Suprapubic skin (tissue), 4 donors: ENCODE results near the gene DRAP1. TPM values are rescaled to one million over a fixed set of nuclear protein-coding genes. Genes with fewer than 3 reads are reported as not detected.

ENCODE experiments used
- DNase-seq, 2 donors: peaks; one replicate each; pipeline ENCODE4 v3.0.0-alpha.2; 2019; ENCODE audit warnings: low spot score in 2 of 2
- H3K27ac ChIP-seq: fragments of 200-600 bp; sonication (generic); one replicate; pipeline ENCODE4 v1.5.1; 2019
- H3K27me3 ChIP-seq: fragments of 200-600 bp; sonication (generic); one replicate; pipeline ENCODE4 v1.5.1; 2019
- H3K36me3 ChIP-seq: fragments of 200-600 bp; sonication (generic); one replicate; pipeline ENCODE4 v1.5.1; 2019
- H3K4me1 ChIP-seq: fragments of 200-600 bp; sonication (generic); one replicate; pipeline ENCODE4 v1.5.1; 2019
- H3K4me3 ChIP-seq: fragments of 200-600 bp; sonication (generic); one replicate; pipeline ENCODE4 v1.5.1; 2019; ENCODE audit warnings: mild to moderate bottlenecking
- H3K9me3 ChIP-seq: fragments of 200-600 bp; sonication (generic); one replicate; pipeline ENCODE4 v1.5.1; 2019
- CTCF ChIP-seq, 2 donors: fragments of 200-600 bp in 1 of 2; fragments of 450-650 bp in 1 of 2; sonication (generic) in 1 of 2; IDR thresholded peaks; one replicate each; pipeline ENCODE4 v1.5.1; 2016 to 2019; ENCODE audit warnings: antibody characterized with exemption in 2 of 2, mild to moderate bottlenecking in 1 of 2, moderate library complexity in 1 of 2
- EP300 ChIP-seq: sonication (generic); formaldehyde crosslinking; IDR thresholded peaks from one replicate; pipeline ENCODE4 v1.6.1; 2017; ENCODE audit warnings: antibody characterized with exemption
- POLR2A ChIP-seq, 2 donors: fragments of 450-650 bp; IDR thresholded peaks; one replicate each; pipeline ENCODE4 v1.6.1; 2017; ENCODE audit warnings: antibody characterized with exemption in 2 of 2, mild to moderate bottlenecking in 2 of 2, moderate library complexity in 2 of 2
- POLR2AphosphoS5 ChIP-seq, 3 donors: sonication (generic); formaldehyde crosslinking; IDR thresholded peaks; one replicate each; pipeline ENCODE4 v1.6.1; 2017; ENCODE audit warnings: antibody characterized with exemption in 3 of 3
- WGBS: methylation state at CpG from one replicate; pipeline ENCODE4 v1.1.5; 2018; 5-methylcytosine and 5-hydroxymethylcytosine counted together
- total RNA-seq, 4 donors: library from RNA; depleted of rRNA; stranded (reverse); fragments of >200 nt; gene quantifications; one replicate each; pipeline ENCODE4 v1.1.0, GENCODE V29; 2016

Gene DRAP1
- total RNA-seq, 4 donors from 2014 or later: 54.2 to 82.5 (median 68.0) TPM

DNA sequence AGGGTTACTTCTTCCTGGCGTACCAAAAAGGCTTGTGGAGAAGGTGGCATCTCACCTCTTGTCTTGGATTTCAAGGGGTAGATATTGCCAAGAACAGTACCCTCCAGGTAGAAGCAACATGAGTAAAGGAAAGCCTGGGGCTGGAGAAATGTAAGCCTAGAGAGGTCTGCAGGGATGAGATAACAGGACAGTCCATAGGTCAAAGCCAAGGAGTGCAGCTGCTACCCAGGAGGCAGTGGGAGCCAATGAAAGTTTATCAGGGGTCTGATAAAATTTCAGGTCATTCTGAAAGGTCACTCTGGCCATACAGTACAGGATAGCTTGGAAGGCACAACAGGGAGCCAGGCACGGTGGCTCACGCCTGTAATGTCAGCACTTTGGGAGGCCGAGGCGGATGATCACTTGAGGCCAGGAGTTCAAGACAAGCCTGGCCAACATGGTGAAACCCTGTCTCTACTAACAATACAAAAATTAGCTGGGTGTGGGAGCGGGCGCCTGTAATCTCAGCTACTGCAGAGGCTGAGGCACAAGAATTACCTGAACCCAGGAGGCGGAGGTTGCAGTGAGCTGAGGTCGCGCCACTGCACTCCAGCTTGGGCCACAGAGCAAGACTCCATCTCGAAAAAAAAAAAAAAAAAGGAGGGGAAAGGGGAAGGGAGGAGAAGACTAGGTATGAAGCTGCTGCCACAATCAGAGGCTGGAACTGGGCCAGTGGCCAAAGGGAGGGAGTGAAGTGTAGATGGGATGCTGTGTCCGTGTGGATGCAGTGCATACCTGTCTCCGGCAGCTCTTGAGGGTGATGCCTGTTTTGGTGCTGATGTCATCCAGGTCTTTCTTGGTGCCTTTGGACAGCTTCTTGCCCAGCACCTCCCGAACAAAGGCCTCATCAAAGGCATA lies 32.2 kb upstream of the DRAP1 start:
- no peaks in the 10 kb centered on the region for H3K27me3 ChIP-seq
- no peak for DNase-seq
- H3K4me1 ChIP-seq: peaks cover 43% of the 10 kb centered on the region
- peaks cover 32% of the 10 kb centered on the region for H3K36me3 ChIP-seq
- no peak for TF ChIP-seq CTCF (IDR thresholded peaks at IDR 0.05)
- no peak for TF ChIP-seq EP300
- TF ChIP-seq POLR2AphosphoS5 (IDR thresholded peaks at IDR 0.05): no peak
- no peak for TF ChIP-seq POLR2A (IDR thresholded peaks at IDR 0.05)
- peak overlapping the region; percentile 65 for H3K4me3 ChIP-seq
- no peaks in the 10 kb centered on the region for H3K9me3 ChIP-seq
- WGBS: 80% methylated on average over 14 of the region's 14 CpGs
- peak overlapping the region; percentile 95 for H3K27ac ChIP-seq

- H3K4me3 ChIP-seq: peak overlapping the region; percentile 65
- no peaks in the 10 kb centered on the region for H3K9me3 ChIP-seq
- 3% methylated on average over 23 of the region's 23 CpGs for WGBS
- H3K27ac ChIP-seq: peak overlapping the region; percentile 95
- TF ChIP-seq CTCF (IDR thresholded peaks at IDR 0.05) (no peak), EP300 (no peak), POLR2AphosphoS5 (IDR thresholded peaks at IDR 0.05) (no peak), POLR2A (IDR thresholded peaks at IDR 0.05) (no peak)
- peaks cover 25% of the 10 kb centered on the region for H3K36me3 ChIP-seq
- peaks cover 50% of the 10 kb centered on the region for H3K4me1 ChIP-seq
- DNase-seq: no peak
- no peaks in the 10 kb centered on the region for H3K27me3 ChIP-seq
Observed at GRCh38 chr11:65887723-65888162, 31.5 kb upstream of the DRAP1 start.

DNA sequence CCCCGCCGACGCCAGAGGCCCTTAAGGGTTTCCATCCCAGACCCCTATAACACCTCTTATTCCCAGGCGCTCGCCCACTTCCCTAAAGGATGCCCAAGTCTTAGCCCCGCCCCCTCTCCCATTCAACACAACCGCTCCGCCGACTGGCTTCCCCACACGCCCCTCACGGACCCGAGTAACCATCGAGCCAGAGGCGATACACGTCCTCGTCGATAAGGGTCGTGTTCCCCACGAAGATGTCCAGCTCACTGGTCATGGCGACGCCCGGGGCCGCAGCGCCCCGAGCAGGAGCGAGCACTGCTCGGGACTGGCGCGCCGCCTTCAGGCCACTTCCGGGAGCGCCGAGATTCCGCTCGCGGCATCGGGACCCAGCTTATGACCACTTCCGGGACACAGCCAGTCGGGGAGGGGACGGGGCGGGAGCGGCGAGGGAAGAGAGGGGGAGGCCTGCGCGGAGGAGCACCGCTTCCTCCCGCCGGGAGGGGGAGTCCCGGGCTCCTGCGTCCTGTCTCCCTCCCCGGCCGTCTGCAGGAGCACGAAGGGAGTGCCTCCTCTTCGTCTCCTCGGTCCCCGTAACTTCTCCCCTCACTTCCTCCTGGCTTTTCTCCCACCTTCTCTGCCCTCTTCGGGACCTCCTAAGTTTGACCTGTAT lies 30.9 kb upstream of the DRAP1 start, which contains the start of gene FIBP:
Gene FIBP (minus strand): TSS at position 309 of the 652 bp plus-strand sequence. CDS start 53 bp downstream, at position 256.
- peak within 1 kb of the TSS; percentile 95 for H3K27ac ChIP-seq
- peak; percentile 75 to 95 for TF ChIP-seq CTCF (IDR thresholded peaks at IDR 0.05)
- TF ChIP-seq POLR2AphosphoS5 (IDR thresholded peaks at IDR 0.05): peak in 2 of 3 donors; percentile 68 to 96
- TF ChIP-seq EP300: no peak
- peak in 1 of 2 donors; percentile 49 for TF ChIP-seq POLR2A (IDR thresholded peaks at IDR 0.05)
- H3K4me3 ChIP-seq: peak within 1 kb of the TSS; percentile 65
- no peaks in the 10 kb centered on the region for H3K27me3 ChIP-seq
- peak; percentile 99 for DNase-seq
- 0% methylated on average over 26 of the region's 57 CpGs for WGBS
- no peaks in the 10 kb centered on the region for H3K9me3 ChIP-seq
- peaks cover 55% of the 10 kb centered on the region for H3K4me1 ChIP-seq
- H3K36me3 ChIP-seq: peaks cover 20% of the 10 kb centered on the region

DNA sequence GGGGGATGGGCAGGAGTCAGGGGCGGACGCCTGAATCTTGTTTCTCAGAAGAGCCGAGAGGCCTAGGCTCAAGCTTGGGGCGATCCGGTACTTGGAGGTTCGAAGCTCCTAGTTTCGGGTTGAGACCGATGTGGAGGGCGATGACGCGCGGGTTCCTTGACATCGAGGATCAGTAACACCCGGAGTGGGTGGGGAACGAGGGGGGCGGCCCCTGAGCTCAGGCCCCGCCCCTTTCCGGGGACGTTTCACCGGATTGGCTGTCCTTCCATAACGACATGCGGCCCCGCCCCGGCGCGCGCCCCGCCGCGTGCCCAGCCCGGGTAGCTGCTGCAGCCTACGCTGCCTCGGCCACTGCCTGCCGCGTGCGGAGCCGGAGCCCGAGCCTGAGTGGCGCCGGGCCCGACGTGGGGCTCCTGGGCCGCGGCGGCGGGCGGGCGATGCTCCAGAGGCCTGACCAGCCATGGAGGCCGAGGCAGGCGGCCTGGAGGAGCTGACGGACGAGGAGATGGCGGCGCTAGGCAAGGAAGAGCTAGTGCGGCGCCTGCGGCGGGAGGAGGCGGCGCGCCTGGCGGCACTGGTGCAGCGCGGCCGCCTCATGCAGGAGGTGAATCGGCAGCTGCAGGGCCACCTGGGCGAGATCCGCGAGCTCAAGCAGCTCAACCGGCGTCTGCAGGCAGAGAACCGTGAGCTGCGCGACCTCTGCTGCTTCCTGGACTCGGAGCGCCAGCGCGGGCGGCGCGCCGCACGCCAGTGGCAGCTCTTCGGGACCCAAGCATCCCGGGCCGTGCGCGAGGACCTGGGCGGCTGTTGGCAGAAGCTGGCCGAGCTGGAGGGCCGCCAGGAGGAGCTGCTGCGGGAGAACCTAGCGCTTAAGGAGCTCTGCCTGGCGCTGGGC lies 28.7 kb upstream of the DRAP1 start, which contains the start of gene CCDC85B:
Gene CCDC85B (plus strand): TSS at position 350 of the 895 bp plus-strand sequence. CDS start 111 bp downstream, at position 461.
- peaks cover 66% of the 10 kb centered on the region for H3K4me1 ChIP-seq
- peak within 1 kb of the TSS; percentile 65 for H3K4me3 ChIP-seq
- no peaks in the 10 kb centered on the region for H3K9me3 ChIP-seq
- TF ChIP-seq POLR2A (IDR thresholded peaks at IDR 0.05): peak in 1 of 2 donors; percentile 91
- TF ChIP-seq EP300: no peak
- TF ChIP-seq CTCF (IDR thresholded peaks at IDR 0.05): no peak
- TF ChIP-seq POLR2AphosphoS5 (IDR thresholded peaks at IDR 0.05): peak in 1 of 3 donors; percentile 6
- peak; percentile 99 for DNase-seq
- H3K36me3 ChIP-seq: peaks cover 3% of the 10 kb centered on the region
- under 1% methylated on average over 30 of the region's 94 CpGs for WGBS
- H3K27ac ChIP-seq: peak within 1 kb of the TSS; percentile 95
- H3K27me3 ChIP-seq: no peaks in the 10 kb centered on the region
